ENCODE results near the gene APBA2.
A peak's percentile ranks its signal among the peaks of the same experiment; 100 is the strongest.

APBA2 gene

GRCh38 chr15:28957606-28958498, 72.1 kb downstream of the APBA2 start:
- no peak for DNase-seq (ENCODE audit: low read depth in 2 of 2)

GRCh38 chr15:28959326-28959725, 73.6 kb downstream of the APBA2 start:
- DNase-seq (ENCODE audit: low read depth in 2 of 2), result no peak

DNA sequence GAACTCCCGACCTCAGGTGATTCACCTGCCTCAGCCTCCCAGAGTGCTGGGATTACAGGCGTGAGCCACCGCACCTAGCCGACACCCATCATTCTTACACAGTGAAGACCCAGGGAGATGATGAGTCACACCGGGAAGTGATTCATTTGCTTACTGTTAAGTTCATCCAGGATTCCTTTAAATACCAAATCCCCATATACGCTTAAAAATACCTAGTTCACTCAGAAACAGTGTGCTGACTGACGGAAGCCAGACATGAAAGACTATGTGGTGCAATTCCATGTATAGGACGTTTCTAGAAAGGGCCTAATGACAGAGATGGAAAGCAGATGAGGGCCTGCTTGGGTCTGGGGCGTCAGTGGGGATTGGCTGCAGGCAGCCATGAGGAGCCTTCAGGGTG, 75.2 kb downstream of the APBA2 start:
- DNase-seq (ENCODE audit: low read depth in 2 of 2), result no peak

DNA sequence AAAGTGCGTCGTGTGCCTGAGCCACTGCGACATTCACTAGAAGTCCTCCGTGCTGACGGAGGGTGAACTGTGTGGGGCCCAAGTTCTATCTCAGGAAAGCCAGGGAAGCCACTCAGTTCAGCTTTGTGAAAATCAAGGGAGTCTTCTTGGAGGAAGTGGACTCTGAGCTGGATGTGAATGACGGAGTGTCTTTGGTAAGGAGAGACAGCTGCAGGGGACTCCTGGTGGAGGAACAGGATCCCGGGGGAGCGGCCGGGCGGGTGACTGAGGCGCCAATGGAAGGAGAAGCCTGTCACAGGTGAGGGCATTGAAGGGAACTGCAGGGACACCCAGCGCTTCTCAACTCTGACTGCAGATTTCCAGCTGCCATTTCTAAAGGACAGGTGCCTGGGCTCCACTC, 75.6 kb downstream of the APBA2 start:
- no peak for DNase-seq (ENCODE audit: low read depth in 2 of 2)

- no peak for DNase-seq (ENCODE audit: low read depth in 2 of 2)
Measured at GRCh38 chr15:28962851-28963710, 77.3 kb downstream of the APBA2 start.

- no peak for DNase-seq (ENCODE audit: low read depth in 2 of 2)
Measured at GRCh38 chr15:28963711-28964081, 77.9 kb downstream of the APBA2 start.

GRCh38 chr15:28964098-28964497, 78.3 kb downstream of the APBA2 start:
- DNase-seq (ENCODE audit: low read depth in 2 of 2), result no peak

DNA sequence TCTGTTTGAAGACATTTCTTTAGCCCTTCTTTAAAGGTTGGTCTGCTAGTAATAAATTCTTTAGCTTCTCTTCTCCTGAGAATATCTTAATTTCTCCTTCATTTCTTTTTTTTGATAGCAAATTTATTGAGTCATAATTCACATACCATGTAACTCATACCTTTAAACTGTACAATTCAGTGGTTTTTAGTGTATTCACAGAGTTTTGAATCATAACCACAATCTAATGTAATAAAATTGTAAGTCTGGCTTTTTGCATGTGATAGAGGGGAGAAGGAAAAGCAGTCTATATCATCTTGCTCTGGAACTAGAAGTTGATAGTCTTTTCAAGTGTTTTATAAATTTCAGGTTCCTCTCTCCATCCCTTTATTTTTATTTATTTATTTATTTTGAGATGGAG, 81.3 kb downstream of the APBA2 start:
- DNase-seq (ENCODE audit: low read depth in 2 of 2), result no peak

GRCh38 chr15:28967990-28968389, 82.2 kb downstream of the APBA2 start:
- no peak for DNase-seq (ENCODE audit: low read depth in 2 of 2)

DNA sequence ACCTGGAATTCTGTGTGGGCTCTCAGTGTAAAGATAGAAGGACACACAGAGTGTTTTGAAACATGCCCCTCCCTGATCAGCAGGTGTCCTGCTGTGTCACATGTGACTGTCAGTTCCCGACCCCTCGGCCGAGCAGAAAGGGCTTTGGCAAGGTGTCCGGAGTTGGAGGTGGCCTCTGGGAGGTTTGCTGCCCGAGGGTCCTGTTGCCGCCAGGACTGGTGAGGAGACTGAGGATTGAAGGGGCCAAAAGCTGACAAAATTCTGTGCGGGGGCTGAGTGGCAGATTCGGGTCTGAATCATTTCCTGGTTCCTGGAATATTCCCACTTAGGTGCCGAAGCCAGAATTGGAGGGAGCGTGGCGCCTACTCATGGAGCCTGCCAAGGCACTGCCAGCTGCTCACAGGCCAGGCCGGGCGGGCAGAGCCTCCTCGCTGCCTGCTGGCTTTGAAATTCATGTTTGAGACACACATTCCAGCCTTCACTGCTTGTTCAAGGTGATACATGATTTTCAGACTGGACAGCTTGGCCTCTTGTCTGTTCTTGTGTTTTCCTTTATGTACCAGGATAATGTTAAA, 83.8 kb downstream of the APBA2 start:
- DNase-seq (ENCODE audit: low read depth in 2 of 2), result no peak

GRCh38 chr15:28974142-28974541, 88.4 kb downstream of the APBA2 start:
- DNase-seq (ENCODE audit: low read depth in 2 of 2), result no peak

- DNase-seq (ENCODE audit: low read depth in 2 of 2), result peak; percentile 37 to 50
Measured at GRCh38 chr15:28975766-28976179, 90.0 kb downstream of the APBA2 start.

- DNase-seq (ENCODE audit: low read depth in 2 of 2), result no peak
Measured at GRCh38 chr15:28977377-28978010, 91.7 kb downstream of the APBA2 start.

DNA sequence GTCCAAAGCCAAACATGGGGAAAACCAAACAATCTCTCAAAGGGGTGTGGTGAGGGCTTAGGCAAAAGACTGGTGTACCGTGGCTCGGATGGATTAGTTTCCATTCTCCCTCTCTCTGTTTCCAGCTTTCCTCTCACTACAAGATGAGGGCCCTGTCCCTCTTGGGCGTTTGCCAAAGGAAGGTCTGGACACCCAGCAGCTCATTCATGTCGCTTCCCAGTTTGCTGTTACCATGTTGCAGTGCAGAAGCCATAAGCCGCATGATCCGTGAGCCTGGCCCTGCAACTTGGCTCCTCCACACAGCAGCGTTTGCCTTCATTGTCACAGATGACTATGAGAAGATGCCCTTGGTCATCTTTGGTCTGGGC, 92.2 kb downstream of the APBA2 start:
- DNase-seq (ENCODE audit: low read depth in 2 of 2), result no peak

DNA sequence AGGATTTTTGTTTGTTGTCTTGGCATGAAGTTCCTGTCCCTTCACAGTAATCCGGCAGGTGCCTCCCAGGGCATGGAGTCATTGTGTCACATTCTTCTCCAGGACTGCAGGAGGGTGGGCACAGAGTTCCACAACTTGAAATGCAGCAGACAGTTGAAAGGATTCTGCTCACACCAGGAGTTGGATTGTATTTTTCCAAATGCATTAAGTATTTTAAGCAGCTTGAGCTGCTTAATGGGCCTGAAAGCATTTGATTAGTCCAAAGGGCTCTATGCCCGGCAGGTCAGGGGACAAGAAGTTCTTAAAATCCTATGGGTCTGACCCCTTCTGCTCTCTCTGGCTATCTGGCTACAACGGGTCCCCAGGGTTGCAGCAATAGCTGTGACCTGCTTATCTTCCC, 92.9 kb downstream of the APBA2 start:
- no peak for DNase-seq (ENCODE audit: low read depth in 2 of 2)

- no peak for DNase-seq (ENCODE audit: low read depth in 2 of 2)
Measured at GRCh38 chr15:28979208-28979841, 93.6 kb downstream of the APBA2 start.

DNA sequence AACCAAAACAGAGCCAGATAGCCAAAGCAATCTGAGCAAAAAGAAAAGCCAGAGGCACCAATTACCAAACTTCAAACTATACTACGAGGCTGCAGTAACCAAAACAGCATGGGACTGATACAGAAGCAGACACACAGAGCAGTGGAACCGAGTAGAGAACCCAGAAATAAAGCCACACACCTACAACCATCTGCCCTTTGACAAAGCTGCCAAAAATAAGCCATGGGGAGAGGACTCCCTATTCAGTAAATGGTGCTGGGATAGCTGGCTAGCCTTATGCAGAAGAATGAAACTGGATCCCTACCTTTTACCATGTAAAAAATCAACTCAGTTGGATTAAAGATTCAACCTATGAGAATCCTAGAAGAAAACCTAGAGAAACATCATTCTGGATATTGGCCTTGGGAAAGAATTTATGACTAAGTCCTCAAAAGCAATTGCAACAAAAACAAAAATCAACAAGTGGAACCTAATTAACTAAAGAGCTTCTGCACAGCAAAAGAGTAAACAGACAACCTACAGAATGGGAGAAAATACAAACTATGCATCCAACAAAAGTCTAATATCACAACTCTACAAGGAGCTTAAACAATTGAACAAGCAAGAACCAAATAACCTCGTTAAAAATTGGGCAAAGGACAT, 95.1 kb downstream of the APBA2 start:
- DNase-seq (ENCODE audit: low read depth in 2 of 2), result no peak

DNA sequence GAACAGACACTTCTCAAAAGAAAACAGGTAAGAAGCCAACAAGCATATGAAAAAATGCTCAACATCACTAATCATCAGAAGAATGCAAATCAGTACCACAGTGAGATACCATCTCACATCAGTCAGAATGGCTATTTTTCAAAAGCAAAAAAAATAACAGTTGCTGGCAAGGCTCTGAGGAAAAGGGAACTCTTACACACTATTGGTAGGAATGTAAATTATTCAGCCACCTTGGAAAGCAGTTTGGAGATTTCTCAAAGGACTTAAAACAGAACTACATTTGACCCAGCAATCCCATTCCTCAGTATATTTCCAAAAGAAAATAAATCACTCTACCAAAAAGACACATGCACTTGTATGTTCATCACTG, 95.6 kb downstream of the APBA2 start:
- no peak for DNase-seq (ENCODE audit: low read depth in 2 of 2)

DNA sequence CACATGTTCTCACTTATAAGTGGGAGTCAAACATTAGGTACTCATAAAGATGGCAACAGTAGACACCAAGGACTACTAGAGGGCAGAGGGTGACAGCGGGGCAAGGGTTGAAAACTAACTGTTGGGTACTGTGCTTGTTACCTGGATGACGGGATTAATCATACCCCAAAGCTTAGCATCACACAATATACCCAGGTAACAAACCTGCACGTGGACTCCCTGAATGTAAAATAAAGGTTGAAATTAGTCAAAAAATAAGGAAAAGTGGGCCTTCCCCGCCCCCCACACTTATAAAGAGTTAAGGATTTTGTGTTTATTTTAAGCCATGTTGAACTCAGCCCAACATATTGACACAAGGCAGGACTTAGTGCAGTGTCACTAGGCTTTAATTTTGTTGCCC, 96.1 kb downstream of the APBA2 start:
- DNase-seq (ENCODE audit: low read depth in 2 of 2), result no peak

DNA sequence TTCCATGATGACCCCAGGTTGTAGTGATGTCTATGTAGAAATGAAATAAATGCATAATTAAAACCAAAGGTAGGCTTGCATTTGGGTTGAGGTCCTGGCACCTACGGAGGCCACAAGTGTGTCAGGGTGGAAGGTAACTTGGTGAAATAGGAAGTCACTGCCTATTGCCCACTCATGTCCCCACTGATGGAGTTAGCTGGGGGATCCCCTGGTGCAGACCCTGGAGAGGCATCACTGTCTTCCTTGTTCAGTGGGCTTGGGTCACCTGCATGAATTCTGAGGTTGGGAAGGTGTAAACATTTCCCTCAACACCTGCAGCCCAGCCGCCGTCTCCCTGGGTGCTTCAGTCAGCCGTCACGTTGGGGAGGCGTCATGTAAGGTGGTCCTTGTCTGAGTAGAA, 97.1 kb downstream of the APBA2 start:
- DNase-seq (ENCODE audit: low read depth in 2 of 2), result no peak

Data from stimulated activated CD4-positive, alpha-beta T cell treated with anti-CD3 and anti-CD28 coated beads, Interleukin-1b, Interleukin-23, amount 100 ng/mL, for 1 hour (primary cell).